NCI-H128 (cell line): ENCODE data around the gene THEMIS2.

Source experiments
- DNase-seq: peaks from one replicate; lab custom pipeline; 2025; ENCODE audit not compliant: unreplicated experiment; lab: John Stamatoyannopoulos, UW

THEMIS2 gene

GRCh38 chr1:27885114-27885528 lies 12.8 kb downstream of the THEMIS2 start:
- no peak for DNase-seq

DNA sequence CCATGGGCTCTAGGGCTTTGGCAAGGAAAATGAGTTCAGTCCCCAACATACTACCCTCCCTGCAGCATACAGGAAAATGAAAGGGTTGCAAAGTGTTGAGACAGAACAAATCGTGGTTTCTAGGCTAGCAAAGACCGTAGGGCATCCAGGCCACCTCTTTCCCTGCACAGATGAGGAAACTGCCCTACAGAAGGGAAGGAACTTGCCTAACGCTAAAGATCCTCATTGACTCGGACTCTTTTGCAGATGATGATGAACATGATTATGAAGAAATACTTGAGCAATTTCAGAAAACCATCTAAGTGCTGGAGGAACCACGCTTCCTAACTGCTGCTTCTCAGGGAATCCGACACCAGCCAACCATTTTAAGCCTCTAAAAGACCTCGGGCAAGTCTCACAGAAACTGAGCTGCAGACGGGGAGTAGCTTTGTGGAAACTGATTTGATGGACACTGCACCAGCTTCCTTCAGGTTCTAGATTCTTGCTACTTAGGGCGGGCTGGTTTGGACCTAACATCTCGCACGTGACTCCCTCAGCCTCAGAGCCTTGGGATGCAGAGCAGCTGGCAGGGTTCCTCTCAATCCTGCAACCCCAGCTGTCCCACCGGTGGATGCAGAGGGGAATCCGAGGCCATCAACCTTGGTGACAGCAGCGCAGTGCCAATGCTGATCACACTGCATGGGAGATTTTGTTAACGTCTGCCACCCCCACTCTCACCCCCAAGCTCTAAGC lies 13.4 kb downstream of the THEMIS2 start:
- DNase-seq, result no peak

DNA sequence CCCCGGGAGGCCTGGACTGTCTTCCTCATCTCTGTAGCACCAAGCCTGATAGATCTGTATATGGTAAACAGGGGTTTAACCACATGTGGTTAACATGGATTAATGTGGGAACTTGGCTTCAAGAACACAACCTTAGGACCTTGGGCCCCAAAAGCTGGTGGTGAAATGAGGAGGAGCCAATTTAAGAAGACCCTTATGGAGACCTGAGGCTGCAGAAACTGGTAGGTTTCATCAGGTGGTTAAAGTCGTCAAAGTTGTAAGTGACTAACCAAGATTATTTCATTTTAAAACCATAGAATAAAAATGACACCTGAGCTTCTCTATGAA lies 14.0 kb downstream of the THEMIS2 start:
- DNase-seq, result no peak

DNA sequence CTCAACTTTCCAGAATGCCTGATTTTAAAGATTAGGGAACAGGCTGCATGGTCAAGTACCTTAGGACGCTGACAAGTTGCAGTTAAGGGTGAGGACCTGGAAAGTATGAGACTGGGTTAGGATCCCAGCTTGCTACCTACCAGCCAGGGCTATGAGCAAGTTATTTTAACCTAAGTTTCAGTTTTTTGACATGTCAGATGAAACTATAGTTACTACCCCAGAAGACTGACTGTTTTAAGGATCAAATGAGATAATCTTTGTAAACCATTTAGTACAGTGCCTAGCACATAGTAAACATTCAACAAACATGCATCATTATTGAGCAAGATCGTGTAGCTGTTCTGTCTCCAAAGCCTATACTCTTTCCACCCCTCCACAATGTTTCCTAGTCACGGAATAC lies 14.4 kb downstream of the THEMIS2 start:
- no peak for DNase-seq

DNA sequence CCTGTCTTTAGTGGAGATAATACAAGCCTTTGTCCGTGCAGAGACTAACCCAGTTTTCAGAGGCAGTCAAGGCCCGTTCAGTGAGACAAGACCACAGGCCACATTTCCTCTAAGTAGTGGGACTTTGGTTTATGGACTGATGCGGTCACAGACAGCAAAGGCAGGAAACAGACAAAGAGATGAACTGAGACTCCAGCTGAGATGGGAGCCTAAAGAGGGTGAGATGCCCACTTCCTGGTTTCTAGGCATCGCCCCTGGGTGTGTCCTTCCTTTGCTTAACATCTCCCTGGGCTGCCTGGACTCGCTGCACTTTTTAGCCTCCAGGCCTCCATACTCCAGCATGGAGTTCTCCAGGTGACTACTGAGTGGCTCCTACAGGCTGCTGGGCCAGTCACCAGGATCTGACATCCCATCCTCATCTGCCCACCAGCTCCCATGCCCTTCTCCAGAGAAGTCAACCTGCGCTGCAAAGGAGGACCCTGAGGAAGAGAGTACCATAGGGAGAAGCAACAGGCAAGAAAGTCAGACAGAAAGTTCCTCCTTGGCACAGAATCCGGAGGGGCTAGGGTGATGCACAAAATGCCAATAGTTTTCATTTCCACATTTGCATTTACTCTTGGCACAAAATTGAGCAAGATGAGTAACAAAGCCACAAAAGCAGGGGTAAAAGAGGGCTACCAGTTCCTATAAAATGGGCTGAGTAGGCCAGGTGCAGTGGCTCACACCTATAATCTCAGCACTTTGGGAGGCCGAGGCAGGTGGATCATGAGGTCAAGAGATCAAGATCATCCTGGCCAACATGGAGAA lies 15.1 kb downstream of the THEMIS2 start:
- no peak for DNase-seq

GRCh38 chr1:27889506-27889905 lies 17.2 kb downstream of the THEMIS2 start:
- DNase-seq, result no peak

- no peak for DNase-seq
Observed at GRCh38 chr1:27891196-27891889, 19.0 kb downstream of the THEMIS2 start.

DNA sequence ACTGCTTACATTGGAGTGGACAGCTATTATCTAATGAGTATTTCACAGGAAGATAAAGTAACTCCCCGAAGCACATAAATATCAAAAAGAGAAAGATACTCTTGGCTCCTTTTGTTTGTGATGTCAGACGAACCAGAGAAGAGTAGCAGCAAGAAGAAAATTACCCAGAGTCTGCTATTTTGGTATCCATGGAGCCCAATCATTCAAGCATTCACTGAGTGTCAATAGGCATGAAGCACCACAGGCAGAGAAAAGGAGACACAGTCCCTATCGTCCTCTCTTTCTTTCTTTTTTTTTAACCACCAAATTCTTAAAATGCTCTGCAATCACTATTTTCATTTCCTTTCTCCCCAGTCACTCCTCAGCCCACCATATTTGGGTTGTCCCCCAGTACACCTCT lies 22.2 kb downstream of the THEMIS2 start:
- DNase-seq, result no peak

- no peak for DNase-seq
Observed at GRCh38 chr1:27906759-27907158, 34.4 kb downstream of the THEMIS2 start.

- no peak for DNase-seq
Observed at GRCh38 chr1:27912429-27912828, 40.1 kb downstream of the THEMIS2 start.

DNA sequence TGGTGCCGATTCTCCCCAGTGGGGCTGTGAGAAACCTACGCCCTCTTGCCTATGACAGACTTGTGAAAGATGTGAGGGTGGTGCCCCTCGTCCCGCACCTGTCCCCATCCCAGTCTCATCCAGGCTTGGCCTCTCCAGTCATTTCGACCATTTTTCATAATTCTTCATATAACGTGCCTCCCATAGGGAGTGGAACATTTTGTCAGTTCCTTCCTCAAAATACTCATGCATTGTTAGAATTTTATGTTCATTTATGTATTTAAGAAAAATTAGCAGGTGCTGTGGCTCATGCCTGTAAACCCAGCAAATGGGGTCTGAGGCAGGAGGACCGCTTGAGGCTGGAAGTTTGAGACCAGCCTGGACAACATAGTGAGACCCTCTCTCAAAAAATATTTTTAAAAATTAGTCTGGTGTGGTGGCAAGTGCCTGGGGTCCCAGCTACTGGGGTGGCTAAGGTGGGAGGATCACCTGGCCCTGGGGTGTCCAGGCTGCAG lies 42.8 kb downstream of the THEMIS2 start:
- no peak for DNase-seq

DNA sequence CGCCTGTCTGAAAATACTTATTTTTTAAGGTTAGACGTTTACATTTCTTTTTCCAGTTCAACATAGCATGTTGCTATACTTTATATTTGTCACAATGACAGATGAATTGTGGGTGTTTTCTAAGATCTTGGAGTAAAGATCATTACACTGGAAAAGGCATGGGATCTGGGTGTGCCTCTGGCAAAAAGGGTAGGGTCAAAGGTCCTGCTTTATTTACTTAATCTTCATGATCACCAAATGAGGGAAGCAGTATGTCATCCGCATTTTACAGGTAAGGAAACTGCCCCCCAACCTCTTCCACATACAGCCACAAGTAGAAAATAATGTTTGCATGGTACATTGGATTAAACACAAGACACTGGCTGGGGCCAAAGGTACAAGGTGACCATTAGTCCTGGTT lies 49.9 kb downstream of the THEMIS2 start:
- DNase-seq, result no peak

DNA sequence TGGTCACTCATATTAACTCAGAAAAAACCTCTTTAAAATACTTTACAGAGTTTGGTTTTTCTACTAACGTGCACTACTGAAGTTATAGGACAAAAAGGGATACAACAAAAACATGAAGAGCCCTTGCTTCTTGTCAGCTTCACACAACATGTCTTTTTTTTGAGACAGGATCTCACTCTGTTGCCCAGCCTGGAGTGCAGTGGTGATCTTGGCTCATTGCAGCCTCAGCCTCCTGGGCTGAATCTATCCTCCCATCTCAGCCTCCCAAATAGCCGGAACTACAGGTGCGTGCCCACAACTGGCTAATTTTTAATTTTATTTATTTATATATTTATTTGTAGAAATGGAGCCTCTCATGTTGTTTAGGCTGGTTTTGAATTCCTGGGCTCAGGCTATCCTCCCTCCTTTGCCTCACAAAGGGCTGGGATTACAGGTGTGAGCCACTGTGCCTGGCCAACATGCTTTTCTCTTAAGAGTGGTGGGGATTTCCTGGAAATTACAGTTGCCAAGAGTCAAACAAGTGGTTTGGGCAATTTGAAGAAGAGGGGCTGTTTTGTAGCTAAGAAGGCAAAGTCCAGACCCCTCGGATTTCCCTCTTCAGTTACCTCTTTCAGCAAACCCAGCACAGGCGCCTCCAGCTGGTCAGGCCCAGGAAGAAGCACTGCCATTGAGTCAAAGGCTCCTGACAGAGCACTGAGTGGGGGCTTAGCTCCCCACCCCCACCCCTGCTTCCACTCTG lies 56.0 kb downstream of the THEMIS2 start:
- DNase-seq, result no peak

DNA sequence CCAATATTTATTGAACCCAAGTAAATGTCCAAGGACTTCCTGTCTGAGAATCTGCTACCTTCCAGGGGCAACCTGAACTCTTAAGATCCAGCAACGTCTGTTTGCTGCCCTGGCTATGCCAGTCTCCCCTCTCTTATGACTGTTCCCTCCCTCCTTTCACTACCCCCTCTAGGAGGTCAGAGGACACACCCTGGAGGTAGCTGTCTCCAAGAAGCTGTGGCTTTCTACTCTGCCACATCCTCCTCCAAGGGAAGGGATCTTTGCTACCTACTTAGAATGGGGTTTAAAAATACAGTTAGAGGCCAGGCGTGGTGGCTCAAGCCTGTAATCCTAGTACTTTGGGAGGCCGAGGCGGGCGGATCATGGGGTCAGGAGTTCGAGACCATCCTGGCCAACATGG lies 58.8 kb downstream of the THEMIS2 start:
- no peak for DNase-seq

DNA sequence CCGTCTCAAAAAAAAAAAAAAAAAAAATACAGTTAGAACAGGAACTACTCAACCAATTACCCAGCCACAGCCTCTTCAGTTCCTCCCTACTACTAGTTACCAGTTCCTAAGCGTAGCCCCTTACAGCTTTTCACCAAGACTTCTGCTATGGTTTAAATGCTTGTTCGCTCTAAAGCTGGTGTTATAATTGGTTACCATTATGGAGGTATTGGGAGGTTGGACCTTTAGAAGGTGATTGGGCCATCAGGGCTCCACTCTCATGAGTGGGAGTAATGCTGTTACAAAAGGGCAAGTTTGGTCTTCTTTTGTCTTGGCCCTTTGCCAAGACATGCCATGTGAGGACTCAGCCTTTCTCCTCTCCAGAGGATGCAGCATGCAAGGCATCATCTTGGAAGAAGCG lies 59.4 kb downstream of the THEMIS2 start:
- DNase-seq, result no peak

GRCh38 chr1:27934818-27935549 lies 62.6 kb downstream of the THEMIS2 start, which contains the start of gene SMPDL3B:
TSS of gene SMPDL3B (plus strand) at chr1:27935000. CDS start at chr1:27935184, 184 bp downstream.
- DNase-seq, result no peak

- DNase-seq, result no peak
Observed at GRCh38 chr1:27935721-27936120, 63.4 kb downstream of the THEMIS2 start.
